ENCODE data around the gene QPCT.
"Not testable (repeated sequence)": the region's sequence is repeated elsewhere in the genome, so short reads cannot be mapped to it uniquely, and the experiment has no call there.

Gene QPCT

GRCh38 chr2:37394796-37395555, 50.5 kb downstream of the QPCT start:
- no peak for DNase-seq

GRCh38 chr2:37396890-37397565, 52.6 kb downstream of the QPCT start:
- DNase-seq: no peak

GRCh38 chr2:37398990-37399389, 54.6 kb downstream of the QPCT start:
- no peak for DNase-seq

- no peak for DNase-seq
Observed at GRCh38 chr2:37400041-37400440, 55.6 kb downstream of the QPCT start.

GRCh38 chr2:37402636-37403035, 58.2 kb downstream of the QPCT start:
- no peak for DNase-seq

- no peak for DNase-seq
Observed at GRCh38 chr2:37405781-37406180, 61.4 kb downstream of the QPCT start.

GRCh38 chr2:37412231-37412630, 67.8 kb downstream of the QPCT start:
- no peak for DNase-seq

- DNase-seq: not testable (repeated sequence)
Observed at GRCh38 chr2:37413911-37414469, 69.6 kb downstream of the QPCT start.

GRCh38 chr2:37414470-37414949, 70.1 kb downstream of the QPCT start:
- no peak for DNase-seq

- no peak for DNase-seq
Observed at GRCh38 chr2:37415128-37415820, 70.8 kb downstream of the QPCT start.

- no peak for DNase-seq
Observed at GRCh38 chr2:37417321-37417720, 72.9 kb downstream of the QPCT start.

- no peak for DNase-seq
Observed at GRCh38 chr2:37418956-37419355, 74.5 kb downstream of the QPCT start.

- no peak for DNase-seq
Observed at GRCh38 chr2:37421686-37422085, 77.3 kb downstream of the QPCT start.

- DNase-seq: no peak
Observed at GRCh38 chr2:37422816-37423215, 78.4 kb downstream of the QPCT start.
